ENCODE results near the gene FAAP24. TPM values are rescaled to one million over a fixed set of nuclear protein-coding genes. Genes with fewer than 3 reads are reported as not detected.
"Not testable (repeated sequence)": the region's sequence is repeated elsewhere in the genome, so short reads cannot be mapped to it uniquely, and the experiment has no call there.

Gene FAAP24
- total and polyA plus RNA-seq, 2 of the 8 experiments (the other 6 are each of a cell fraction or from before 2014, with no cell fraction given) = 3.3 to 4.2 TPM

- no peak for TF ChIP-seq ATF3 (IDR thresholded peaks at IDR 0.05; ENCODE audit: insufficient read depth, low read depth, low read length)
- no peak for TF ChIP-seq YY1 (IDR thresholded peaks at IDR 0.05; ENCODE audit: low read depth, low read length)
- TF ChIP-seq JUN (IDR thresholded peaks at IDR 0.05; ENCODE audit: low read depth, low read length) = no peak
- TF ChIP-seq SP1 (IDR thresholded peaks at IDR 0.05; ENCODE audit: low read depth, low read length) = no peak
- TF ChIP-seq EP300 (IDR thresholded peaks at IDR 0.05; ENCODE audit: borderline replicate concordance in 1 of 2, low read depth in 2 of 2, low read length in 2 of 2) = no peak
- no peak for TF ChIP-seq BACH1 (IDR thresholded peaks at IDR 0.05; ENCODE audit: low read length)
- TF ChIP-seq RBBP5 (IDR thresholded peaks at IDR 0.05; ENCODE audit: borderline replicate concordance, low read depth, low read length) = no peak
- TF ChIP-seq NRF1 (IDR thresholded peaks at IDR 0.05; ENCODE audit: low read depth, low read length) = no peak
- TF ChIP-seq SIN3A (conservative IDR thresholded peaks at IDR 0.05 in 1 of 2, IDR thresholded peaks at IDR 0.05 in 1 of 2; ENCODE audit: low read depth in 1 of 2, low read length in 2 of 2) = no peak
Observed at GRCh38 chr19:32988724-32989123, 16.7 kb downstream of the FAAP24 start (continued).

GRCh38 chr19:32995966-32996365 lies 23.9 kb downstream of the FAAP24 start:
- H2BK120ac ChIP-seq (replicated peaks; ENCODE audit: low read depth, low read length); H3K79me2 ChIP-seq (ENCODE audit: control insufficient read depth in 1 of 2, insufficient read depth in 2 of 2, low read length in 2 of 2); H2AK5ac ChIP-seq (ENCODE audit: low read depth, low read length); H3K18ac ChIP-seq (ENCODE audit: extremely low read depth, low read length); H2BK15ac ChIP-seq (ENCODE audit: low read length); H3K23ac ChIP-seq (ENCODE audit: insufficient read length); H3K27me3 ChIP-seq (replicated peaks in 1 of 4; ENCODE audit: control insufficient read depth in 3 of 4, extremely low read depth in 1 of 4, insufficient read depth in 3 of 4, low read length in 3 of 4); H3K9ac ChIP-seq (replicated peaks in 1 of 4; ENCODE audit: extremely low read depth in 1 of 4, low read depth in 3 of 4, low read length in 3 of 4); FAIRE-seq; H3K79me1 ChIP-seq (ENCODE audit: low read depth, low read length); H3K23me2 ChIP-seq (ENCODE audit: low read depth, low read length); H2BK20ac ChIP-seq (ENCODE audit: low read length); H3K27ac ChIP-seq (ENCODE audit: low read depth, low read length); CTCF ChIA-PET (ENCODE audit: partially characterized antibody); H3K9me3 ChIP-seq (ENCODE audit: insufficient read depth in 2 of 2, low read depth in 1 of 2, low read length in 1 of 2); H4K5ac ChIP-seq (ENCODE audit: insufficient read length, low read depth, low read length); DNase-seq (ENCODE audit: low read depth in 1 of 2, low spot score in 2 of 2); H4K20me1 ChIP-seq (replicated peaks in 1 of 2; ENCODE audit: control insufficient read depth in 1 of 2, insufficient read depth in 2 of 2, low read length in 2 of 2); H3K14ac ChIP-seq (ENCODE audit: insufficient read length); H4K8ac ChIP-seq (ENCODE audit: extremely low read depth, insufficient read depth, low read length); H2BK5ac ChIP-seq (ENCODE audit: low read depth, low read length); H3K56ac ChIP-seq (replicated peaks; ENCODE audit: insufficient read length, low read depth, low read length); H3K4me3 ChIP-seq (ENCODE audit: extremely low read depth in 1 of 4, insufficient read depth in 2 of 4, low read depth in 3 of 4, low read length in 4 of 4); H2BK12ac ChIP-seq (ENCODE audit: low read depth, low read length); H4K91ac ChIP-seq (replicated peaks; ENCODE audit: insufficient read length, low read length); POLR2A ChIA-PET (ENCODE audit: partially characterized antibody); H2AFZ ChIP-seq (ENCODE audit: low read length); H3K4me2 ChIP-seq (ENCODE audit: insufficient read depth in 1 of 2, low read depth in 2 of 2, low read length in 2 of 2); H3K4ac ChIP-seq (replicated peaks; ENCODE audit: insufficient read length, low read depth, low read length); H3K4me1 ChIP-seq (replicated peaks in 1 of 4; ENCODE audit: control insufficient read depth in 3 of 4, insufficient read depth in 4 of 4, low read length in 3 of 4): not testable (repeated sequence)
- WGBS, 2 experiments (ENCODE audit: extremely low coverage in 1 of 2, insufficient coverage in 1 of 2, insufficient read length in 1 of 2, insufficient replicate concordance in 2 of 2, low coverage in 1 of 2, low lambda C conversion rate in 2 of 2, missing lambda C conversion rate in 1 of 2) = 91% methylated on average over 17 of the region's 17 CpGs; no CpG with 5 or more reads in 1 of the 2 experiments
- peaks cover 7 to 35% (median 19%) of the 10 kb centered on the region in 4 experiments; a peak in 7 of 8 replicates for H3K36me3 ChIP-seq (ENCODE audit: control insufficient read depth in 2 of 4, insufficient read depth in 4 of 4, low read length in 3 of 4)
